GM11168 (cell line): ENCODE results near the gene VPS13D.

Experiments
- in situ Hi-C: fragments of 300-500 bp; cut with MboI; formaldehyde crosslinking; loops from one replicate; pipeline ENCODE4 v1.12.0; 2022; ENCODE audit warnings: low sequenced_read_pairs; ENCODE audit not compliant: unreplicated experiment

VPS13D gene

GRCh38 chr1:12415038-12415466 is 185.2 kb downstream of the VPS13D start:
- in situ Hi-C loops: loop anchor here (25.0 kb wide), 1 partner anchor 197 kb away; the partner anchor contains the start of gene DHRS3

- in situ Hi-C loops: loop anchor here (25.0 kb wide), 1 partner anchor 196 kb away; the partner anchor contains the start of gene DHRS3
Measured at GRCh38 chr1:12416101-12416500, 186.3 kb downstream of the VPS13D start.

GRCh38 chr1:12416744-12417143 is 186.9 kb downstream of the VPS13D start:
- in situ Hi-C loops: loop anchor here (25.0 kb wide), 1 partner anchor 196 kb away; the partner anchor contains the start of gene DHRS3

- in situ Hi-C loops: loop anchor here (25.0 kb wide), 1 partner anchor 195 kb away; the partner anchor contains the start of gene DHRS3
Measured at GRCh38 chr1:12417389-12417788, 187.6 kb downstream of the VPS13D start.

GRCh38 chr1:12420171-12420570 is 190.3 kb downstream of the VPS13D start:
- in situ Hi-C loops: loop anchor here (25.0 kb wide), 1 partner anchor 192 kb away; the partner anchor contains the start of gene DHRS3

- in situ Hi-C loops: loop anchor here (25.0 kb wide), 1 partner anchor 190 kb away; the partner anchor contains the start of gene DHRS3
Measured at GRCh38 chr1:12422488-12422887, 192.7 kb downstream of the VPS13D start.

GRCh38 chr1:12424087-12424529 is 194.3 kb downstream of the VPS13D start:
- in situ Hi-C loops: loop anchor here (25.0 kb wide), 1 partner anchor 188 kb away; the partner anchor contains the start of gene DHRS3

GRCh38 chr1:12424793-12425192 is 195.0 kb downstream of the VPS13D start:
- in situ Hi-C loops: loop anchor here (25.0 kb wide), 1 partner anchor 188 kb away; the partner anchor contains the start of gene DHRS3

- in situ Hi-C loops: no loop called here
Measured at GRCh38 chr1:12426030-12426429, 196.2 kb downstream of the VPS13D start.

GRCh38 chr1:12428334-12428733 is 198.5 kb downstream of the VPS13D start:
- in situ Hi-C loops: no loop called here

GRCh38 chr1:12430525-12430924 is 200.7 kb downstream of the VPS13D start:
- in situ Hi-C loops: no loop called here

GRCh38 chr1:12432897-12433296 is 203.1 kb downstream of the VPS13D start:
- in situ Hi-C loops: no loop called here

GRCh38 chr1:12433323-12434053 is 203.7 kb downstream of the VPS13D start:
- in situ Hi-C loops: no loop called here

- in situ Hi-C loops: no loop called here
Measured at GRCh38 chr1:12434174-12434573, 204.3 kb downstream of the VPS13D start.

GRCh38 chr1:12434686-12435085 is 204.9 kb downstream of the VPS13D start:
- in situ Hi-C loops: no loop called here

- in situ Hi-C loops: no loop called here
Measured at GRCh38 chr1:12435639-12436344, 206.0 kb downstream of the VPS13D start.

- in situ Hi-C loops: no loop called here
Measured at GRCh38 chr1:12436345-12436658, 206.5 kb downstream of the VPS13D start.

- in situ Hi-C loops: no loop called here
Measured at GRCh38 chr1:12436817-12437599, 207.2 kb downstream of the VPS13D start.

- in situ Hi-C loops: no loop called here
Measured at GRCh38 chr1:12437629-12438028, 207.8 kb downstream of the VPS13D start.

GRCh38 chr1:12438349-12438924 is 208.6 kb downstream of the VPS13D start:
- in situ Hi-C loops: no loop called here
